H1 (cell line): ENCODE results near the gene FAM241B. TPM values are rescaled to one million over a fixed set of nuclear protein-coding genes. Genes with fewer than 3 reads are reported as not detected.

Experiments used
- CTCF ChIA-PET: fragments of 300-600 bp; sonication (Branson Sonifier 250); formaldehyde crosslinking; loops from one replicate; lab custom pipeline; 2021; ENCODE audit not compliant: partially characterized antibody; lab: Charles Lee
- POLR2A ChIA-PET: fragments of 300-600 bp; sonication (Branson Sonifier 250); formaldehyde crosslinking; loops from one replicate; lab custom pipeline; 2021; ENCODE audit warnings: inconsistent platforms; ENCODE audit not compliant: partially characterized antibody; lab: Charles Lee
- DNase-seq, 2 experiments: peaks; one replicate each; pipeline versions ENCODE4 v3.0.0 to v3.0.0-alpha.2; 2010 to 2022; ENCODE audit warnings: low spot score in 2 of 2, low read depth in 1 of 2, mixed read lengths in 1 of 2
- FAIRE-seq: peaks from 2 replicates; lab custom pipeline; 2011; peaks lifted over from hg19 to GRCh38; lab: Jason Lieb, UNC
- H2AFZ ChIP-seq: 2 replicates; pipeline ENCODE4 v1.8.1; 2012; ENCODE audit warnings: low read length, inconsistent platforms
- H2AK5ac ChIP-seq: 2 replicates; pipeline ENCODE4 v1.6.1; 2013; ENCODE audit warnings: low read depth, low read length
- H2BK120ac ChIP-seq: replicated peaks from 2 replicates; pipeline ENCODE3; 2013; ENCODE audit warnings: low read depth, low read length, inconsistent platforms
- H2BK12ac ChIP-seq: 2 replicates; pipeline ENCODE4 v1.6.1; 2013; ENCODE audit warnings: low read depth, low read length
- H2BK15ac ChIP-seq: 2 replicates; pipeline ENCODE4 v1.6.1; 2013; ENCODE audit warnings: low read length
- H2BK20ac ChIP-seq: 2 replicates; pipeline ENCODE4 v1.6.1; 2013; ENCODE audit warnings: low read length
- H2BK5ac ChIP-seq: 2 replicates; pipeline ENCODE4 v1.6.1; 2013; ENCODE audit warnings: low read depth, low read length
- H3K14ac ChIP-seq: 2 replicates; pipeline ENCODE4 v1.6.1; 2013; ENCODE audit warnings: inconsistent platforms; ENCODE audit not compliant: insufficient read length
- H3K18ac ChIP-seq: 2 replicates; pipeline ENCODE4 v1.6.1; 2013; ENCODE audit warnings: low read length; ENCODE audit errors: extremely low read depth
- H3K23ac ChIP-seq: 2 replicates; pipeline ENCODE4 v1.6.1; 2013; ENCODE audit warnings: inconsistent platforms; ENCODE audit not compliant: insufficient read length
- H3K23me2 ChIP-seq: 2 replicates; pipeline ENCODE4 v1.6.1; 2013; ENCODE audit warnings: low read depth, low read length
- H3K27ac ChIP-seq: 2 replicates; pipeline ENCODE4 v1.6.1; 2011; ENCODE audit warnings: low read depth, low read length, inconsistent platforms
- H3K27me3 ChIP-seq, 4 experiments: replicated peaks in 1 of 4; 1 replicate in 1 of 4; 2 replicates in 3 of 4; pipeline versions ENCODE4 v1.6.1 to v1.8.1; 2011 to 2013; ENCODE audit warnings: low read length in 3 of 4, mild to moderate bottlenecking in 3 of 4, inconsistent platforms in 2 of 4, mixed read lengths in 2 of 4, moderate library complexity in 1 of 4; ENCODE audit not compliant: control insufficient read depth in 3 of 4, insufficient read depth in 3 of 4; ENCODE audit errors: extremely low read depth in 1 of 4
- H3K36me3 ChIP-seq, 4 experiments: 2 replicates each; pipeline versions ENCODE4 v1.6.1 to v1.8.1; 2011 to 2013; ENCODE audit warnings: mild to moderate bottlenecking in 4 of 4, low read length in 3 of 4, moderate library complexity in 2 of 4, control low read depth in 1 of 4, inconsistent platforms in 1 of 4; ENCODE audit not compliant: insufficient read depth in 4 of 4, control insufficient read depth in 2 of 4
- H3K4ac ChIP-seq: replicated peaks from 2 replicates; pipeline ENCODE3; 2013; ENCODE audit warnings: low read length, low read depth, mixed read lengths, inconsistent platforms; ENCODE audit not compliant: insufficient read length
- H3K4me1 ChIP-seq, 4 experiments: replicated peaks in 1 of 4; 1 replicate in 1 of 4; 2 replicates in 3 of 4; pipeline versions ENCODE4 v1.6.1 to v1.8.1; 2011 to 2013; ENCODE audit warnings: low read length in 3 of 4, inconsistent platforms in 2 of 4, mixed read lengths in 1 of 4; ENCODE audit not compliant: insufficient read depth in 4 of 4, control insufficient read depth in 3 of 4
- H3K4me2 ChIP-seq, 2 experiments: 2 replicates each; pipeline versions ENCODE4 v1.6.1 to v1.8.1; 2011 to 2013; ENCODE audit warnings: low read depth in 2 of 2, low read length in 2 of 2, control low read depth in 1 of 2, inconsistent platforms in 1 of 2, mild to moderate bottlenecking in 1 of 2; ENCODE audit not compliant: insufficient read depth in 1 of 2
- H3K4me3 ChIP-seq, 4 experiments: fragments of 200-600, 300-600 bp in 1 of 4; sonication (generic), shearing (Covaris generic), sonication (Bioruptor Twin) in 1 of 4; 2 replicates each; pipeline versions ENCODE4 v1.5.1 to v1.8.1; 2011 to 2016; ENCODE audit warnings: low read length in 4 of 4, low read depth in 3 of 4, control low read depth in 2 of 4, inconsistent platforms in 2 of 4, mild to moderate bottlenecking in 2 of 4, mixed read lengths in 1 of 4, moderate library complexity in 1 of 4; ENCODE audit not compliant: insufficient read depth in 2 of 4; ENCODE audit errors: extremely low read depth in 1 of 4
- H3K56ac ChIP-seq: replicated peaks from 2 replicates; pipeline ENCODE3; 2013; ENCODE audit warnings: low read depth, mild to moderate bottlenecking, mixed read lengths, low read length, inconsistent platforms; ENCODE audit not compliant: insufficient read length
- H3K79me1 ChIP-seq: 2 replicates; pipeline ENCODE4 v1.6.1; 2013; ENCODE audit warnings: low read depth, low read length, control low read depth
- H3K79me2 ChIP-seq, 2 experiments: 2 replicates each; pipeline versions ENCODE4 v1.6.1 to v1.8.1; 2012 to 2013; ENCODE audit warnings: low read length in 2 of 2, mild to moderate bottlenecking in 2 of 2, inconsistent platforms in 1 of 2; ENCODE audit not compliant: insufficient read depth in 2 of 2, control insufficient read depth in 1 of 2
- H3K9ac ChIP-seq, 4 experiments: replicated peaks in 1 of 4; 1 replicate in 1 of 4; 2 replicates in 3 of 4; pipeline versions ENCODE4 v1.6.1 to v1.8.1; 2011 to 2013; ENCODE audit warnings: low read depth in 3 of 4, low read length in 3 of 4, control low read depth in 2 of 4, mild to moderate bottlenecking in 2 of 4, moderate library complexity in 2 of 4, inconsistent platforms in 1 of 4; ENCODE audit errors: extremely low read depth in 1 of 4
- H3K9me3 ChIP-seq, 2 experiments: 2 replicates each; pipeline versions ENCODE4 v1.6.1 to v1.8.1; 2012 to 2013; ENCODE audit warnings: mild to moderate bottlenecking in 2 of 2, moderate library complexity in 2 of 2, control low read depth in 1 of 2, inconsistent platforms in 1 of 2, low read depth in 1 of 2, low read length in 1 of 2, mixed read lengths in 1 of 2; ENCODE audit not compliant: insufficient read depth in 2 of 2
- H4K20me1 ChIP-seq, 2 experiments: replicated peaks in 1 of 2; 2 replicates each; pipeline versions ENCODE3 to v1.8.1; 2011 to 2013; ENCODE audit warnings: inconsistent platforms in 2 of 2, low read length in 2 of 2, mild to moderate bottlenecking in 1 of 2; ENCODE audit not compliant: insufficient read depth in 2 of 2, control insufficient read depth in 1 of 2
- H4K5ac ChIP-seq: 2 replicates; pipeline ENCODE4 v1.6.1; 2013; ENCODE audit warnings: low read length, low read depth, mixed read lengths, inconsistent platforms; ENCODE audit not compliant: insufficient read length
- H4K8ac ChIP-seq: 2 replicates; pipeline ENCODE4 v1.8.0; 2013; ENCODE audit warnings: mild to moderate bottlenecking, moderate library complexity, low read length, inconsistent platforms; ENCODE audit not compliant: insufficient read depth; ENCODE audit errors: extremely low read depth
- H4K91ac ChIP-seq: replicated peaks from 2 replicates; pipeline ENCODE3; 2013; ENCODE audit warnings: low read length, mixed read lengths, inconsistent platforms; ENCODE audit not compliant: insufficient read length
- CBX5 ChIP-seq: fragments of 300-800, 300-1000 bp; sonication (generic); IDR thresholded peaks from 2 replicates; pipeline ENCODE4 v1.7.1; 2016; ENCODE audit warnings: antibody characterized with exemption, low read length, low read depth
- CREB1 ChIP-seq: IDR thresholded peaks from 2 replicates; pipeline ENCODE4 v1.6.1; 2012; ENCODE audit warnings: inconsistent platforms
- EGR1 ChIP-seq: IDR thresholded peaks from 2 replicates; pipeline ENCODE4 v1.6.1; 2011; ENCODE audit warnings: low read depth, low read length, borderline replicate concordance
- JUND ChIP-seq: IDR thresholded peaks from 2 replicates; pipeline ENCODE4 v1.6.1; 2011; ENCODE audit warnings: mild to moderate bottlenecking, improper control_type of control experiment, low read length
- MAX ChIP-seq: IDR thresholded peaks from 2 replicates; pipeline ENCODE4 v1.6.1; 2012; ENCODE audit warnings: inconsistent platforms
- SAP30 ChIP-seq: fragments of 300-600 bp; sonication (generic); IDR thresholded peaks from 2 replicates; pipeline ENCODE4 v1.7.1; 2012; ENCODE audit warnings: low read length, moderate library complexity, mild to moderate bottlenecking, inconsistent platforms; ENCODE audit not compliant: insufficient read depth, insufficient replicate concordance
- SIX5 ChIP-seq: IDR thresholded peaks from 2 replicates; pipeline ENCODE4 v1.6.1; 2011; ENCODE audit warnings: mild to moderate bottlenecking, low read depth, low read length
- polyA plus RNA-seq, 7 experiments: library from polyadenylated mRNA; depleted of rRNA in 3 of 7; stranded (reverse) in 5 of 7; unstranded in 2 of 7; fragments of >200 nt in 5 of 7; fragments of 200-250 nt in 2 of 7; gene quantifications; 1 replicate in 5 of 7; 2 replicates in 1 of 7; 4 replicates in 1 of 7; pipeline versions ENCODE4 v1.2.1 to v1.2.3, GENCODE V29; 2011 to 2013; ENCODE audit warnings: missing spikeins in 2 of 7, mixed read lengths in 2 of 7
- total RNA-seq: library from RNA; stranded (reverse); fragmentation: NEBNext Ultra II Directional; extraction: Animal tissue kit (Norgen Biotek cat#: 25700); gene quantifications from 2 replicates; pipeline ENCODE4 v1.2.1, GENCODE V29; 2021

The FAM241B gene
- total and polyA plus RNA-seq, 2 of the 8 experiments (the other 6 are each of a cell fraction or from before 2014, with no cell fraction given) = 19.3 to 30.1 TPM

- no peak overlapping the region for H3K23ac ChIP-seq
- H4K5ac ChIP-seq = no peak overlapping the region
- H3K18ac ChIP-seq = no peak overlapping the region; the same call in 1 of the 2 replicates
- no peak overlapping the region for H2AFZ ChIP-seq
- H3K4me1 ChIP-seq = peaks cover 0 to 6% (median 3%) of the 10 kb centered on the region in 4 experiments; a peak in 4 of 7 replicates
- no peak overlapping the region for H2BK120ac ChIP-seq
- H3K4ac ChIP-seq = no peak overlapping the region
- no peak overlapping the region for H3K14ac ChIP-seq
- H3K4me3 ChIP-seq = no peak overlapping the region
- no peak overlapping the region for H3K27ac ChIP-seq
- no peak overlapping the region for H4K8ac ChIP-seq
- H3K36me3 ChIP-seq = no peaks in the 10 kb centered on the region
- no peak overlapping the region for H2BK12ac ChIP-seq
- no peak overlapping the region for H4K91ac ChIP-seq
- no peaks in the 10 kb centered on the region for H3K23me2 ChIP-seq
- FAIRE-seq (no peak), DNase-seq (no peak)
- H3K27me3 ChIP-seq = no peaks in the 10 kb centered on the region
- H3K4me2 ChIP-seq = no peak overlapping the region
- H3K79me2 ChIP-seq = no peaks in the 10 kb centered on the region
- H2BK20ac ChIP-seq = no peak overlapping the region
- no peaks in the 10 kb centered on the region for H3K79me1 ChIP-seq
- peaks cover 0 to 1% of the 10 kb centered on the region in 2 experiments for H4K20me1 ChIP-seq
- TF ChIP-seq MAX (no peak), CREB1 (no peak), EGR1 (no peak), SIX5 (no peak), JUND (no peak), CBX5 (no peak), SAP30 (no peak)
- CTCF ChIA-PET = interaction anchor here (1.1 to 59.4 kb wide), 6 partner anchors 10 to 33 kb away, joined by 3 to 1374 read pairs (median 46); no protein-coding TSS in a partner anchor
- POLR2A ChIA-PET = no interaction called here
- H2AK5ac ChIP-seq = no peak overlapping the region
- no peak overlapping the region for H3K56ac ChIP-seq
- H2BK15ac ChIP-seq = no peak overlapping the region
- H3K9ac ChIP-seq = no peak overlapping the region
- no peaks in the 10 kb centered on the region for H3K9me3 ChIP-seq
- H2BK5ac ChIP-seq = no peak overlapping the region
These were observed 53.0 kb downstream of the FAM241B start for GRCh38 chr10:69682955-69683474.
